ENCODE data around the gene GLB1L3. TPM values are rescaled to one million over a fixed set of nuclear protein-coding genes. Genes with fewer than 3 reads are reported as not detected.

Gene GLB1L3
- polyA plus RNA-seq, 1 experiment = not detected

DNA sequence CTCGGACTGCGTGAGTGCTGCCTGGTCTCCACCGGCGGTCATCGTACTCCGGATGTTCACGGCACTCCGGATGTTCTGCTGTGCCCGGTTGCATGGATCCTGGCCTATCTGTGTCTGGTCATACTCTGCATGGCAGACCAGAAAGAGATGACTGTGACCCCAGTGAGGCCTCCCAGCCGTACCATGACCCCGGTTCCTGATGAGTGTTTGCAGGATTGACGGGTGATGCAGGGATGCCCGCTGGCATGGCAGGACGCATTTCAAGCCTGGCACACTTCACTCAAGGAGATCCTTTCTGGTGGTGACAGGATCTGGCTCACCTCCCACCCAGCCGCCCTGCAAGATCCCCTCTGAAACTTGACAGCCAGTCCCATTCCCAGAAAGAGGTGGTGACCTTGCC, 61.9 kb downstream of the GLB1L3 start:
- Histone ChIP-seq H3K4me3 (ENCODE audit: low read depth, low read length) (no peak overlapping the region), H3K9me3 (ENCODE audit: control insufficient read depth, insufficient read depth, low read length) (peaks cover 17% of the 10 kb centered on the region), H3K27ac (ENCODE audit: low read depth, low read length) (no peak overlapping the region), H3K27me3 (ENCODE audit: control insufficient read depth, insufficient read depth, low read length) (peaks cover 4% of the 10 kb centered on the region)
- no peak for DNase-seq (ENCODE audit: low read depth, low spot score)
- ChIA-PET POLR2A (no interaction called here), CTCF (no interaction called here)
- TF ChIP-seq, protein P1, sequence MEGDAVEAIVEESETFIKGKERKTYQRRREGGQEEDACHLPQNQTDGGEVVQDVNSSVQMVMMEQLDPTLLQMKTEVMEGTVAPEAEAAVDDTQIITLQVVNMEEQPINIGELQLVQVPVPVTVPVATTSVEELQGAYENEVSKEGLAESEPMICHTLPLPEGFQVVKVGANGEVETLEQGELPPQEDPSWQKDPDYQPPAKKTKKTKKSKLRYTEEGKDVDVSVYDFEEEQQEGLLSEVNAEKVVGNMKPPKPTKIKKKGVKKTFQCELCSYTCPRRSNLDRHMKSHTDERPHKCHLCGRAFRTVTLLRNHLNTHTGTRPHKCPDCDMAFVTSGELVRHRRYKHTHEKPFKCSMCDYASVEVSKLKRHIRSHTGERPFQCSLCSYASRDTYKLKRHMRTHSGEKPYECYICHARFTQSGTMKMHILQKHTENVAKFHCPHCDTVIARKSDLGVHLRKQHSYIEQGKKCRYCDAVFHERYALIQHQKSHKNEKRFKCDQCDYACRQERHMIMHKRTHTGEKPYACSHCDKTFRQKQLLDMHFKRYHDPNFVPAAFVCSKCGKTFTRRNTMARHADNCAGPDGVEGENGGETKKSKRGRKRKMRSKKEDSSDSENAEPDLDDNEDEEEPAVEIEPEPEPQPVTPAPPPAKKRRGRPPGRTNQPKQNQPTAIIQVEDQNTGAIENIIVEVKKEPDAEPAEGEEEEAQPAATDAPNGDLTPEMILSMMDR (IDR thresholded peaks at IDR 0.05; ENCODE audit: low read depth, low read length) = no peak

DNA sequence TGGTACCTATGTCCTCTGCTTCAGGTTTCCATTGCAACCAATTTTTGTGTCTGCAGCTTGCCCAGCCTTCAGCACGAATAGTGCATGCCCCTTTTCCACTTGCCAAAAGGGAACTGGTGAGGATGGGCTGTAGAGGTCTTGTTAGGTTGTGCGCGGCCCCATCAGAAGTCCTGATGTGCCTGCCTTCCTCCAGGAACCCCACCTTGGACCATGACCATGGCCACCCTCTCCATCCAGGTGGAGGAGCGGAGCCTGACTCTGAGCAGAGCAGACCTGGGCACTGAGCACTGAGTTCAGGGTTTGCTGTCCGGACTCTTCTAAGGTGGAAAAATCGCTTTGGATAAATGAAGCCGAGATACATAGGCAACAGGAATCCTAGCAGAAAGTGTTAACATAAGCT, 62.5 kb downstream of the GLB1L3 start:
- Histone ChIP-seq H3K9me3 (ENCODE audit: control insufficient read depth, insufficient read depth, low read length) (peaks cover 17% of the 10 kb centered on the region), H3K27me3 (ENCODE audit: control insufficient read depth, insufficient read depth, low read length) (no peaks in the 10 kb centered on the region), H3K4me3 (ENCODE audit: low read depth, low read length) (no peak overlapping the region), H3K27ac (ENCODE audit: low read depth, low read length) (no peak overlapping the region)
- CTCF ChIA-PET = no interaction called here
- DNase-seq (ENCODE audit: low read depth, low spot score) = no peak
- TF ChIP-seq, protein P1 (IDR thresholded peaks at IDR 0.05; ENCODE audit: low read depth, low read length) = no peak
- POLR2A ChIA-PET = no interaction called here

DNA sequence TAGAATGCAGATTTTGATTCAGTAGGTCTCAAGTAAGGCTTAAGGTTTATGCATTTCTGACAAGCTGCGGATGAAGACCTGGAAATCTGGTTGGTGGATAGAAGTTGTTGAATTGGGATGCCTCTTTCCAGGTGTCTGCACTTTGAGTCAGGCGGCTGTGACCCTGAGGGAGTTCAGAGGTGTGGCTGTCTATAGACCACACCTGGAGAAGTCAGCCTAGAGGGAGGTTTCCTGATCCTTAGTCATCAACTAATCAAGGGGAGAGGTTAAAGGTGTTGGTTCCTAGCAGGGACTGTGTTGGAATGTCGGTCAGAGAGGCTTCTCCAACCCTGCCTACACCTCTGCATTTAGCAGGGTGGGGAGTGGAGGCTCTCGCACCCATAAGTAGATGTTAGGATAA, 63.6 kb downstream of the GLB1L3 start:
- POLR2A ChIA-PET = no interaction called here
- TF ChIP-seq, protein P1 (IDR thresholded peaks at IDR 0.05; ENCODE audit: low read depth, low read length) = no peak
- no peak overlapping the region for H3K27ac ChIP-seq (ENCODE audit: low read depth, low read length)
- DNase-seq (ENCODE audit: low read depth, low spot score) = no peak
- H3K27me3 ChIP-seq (ENCODE audit: control insufficient read depth, insufficient read depth, low read length) = no peaks in the 10 kb centered on the region
- CTCF ChIA-PET = no interaction called here
- peaks cover 17% of the 10 kb centered on the region for H3K9me3 ChIP-seq (ENCODE audit: control insufficient read depth, insufficient read depth, low read length)
- H3K4me3 ChIP-seq (ENCODE audit: low read depth, low read length) = no peak overlapping the region

DNA sequence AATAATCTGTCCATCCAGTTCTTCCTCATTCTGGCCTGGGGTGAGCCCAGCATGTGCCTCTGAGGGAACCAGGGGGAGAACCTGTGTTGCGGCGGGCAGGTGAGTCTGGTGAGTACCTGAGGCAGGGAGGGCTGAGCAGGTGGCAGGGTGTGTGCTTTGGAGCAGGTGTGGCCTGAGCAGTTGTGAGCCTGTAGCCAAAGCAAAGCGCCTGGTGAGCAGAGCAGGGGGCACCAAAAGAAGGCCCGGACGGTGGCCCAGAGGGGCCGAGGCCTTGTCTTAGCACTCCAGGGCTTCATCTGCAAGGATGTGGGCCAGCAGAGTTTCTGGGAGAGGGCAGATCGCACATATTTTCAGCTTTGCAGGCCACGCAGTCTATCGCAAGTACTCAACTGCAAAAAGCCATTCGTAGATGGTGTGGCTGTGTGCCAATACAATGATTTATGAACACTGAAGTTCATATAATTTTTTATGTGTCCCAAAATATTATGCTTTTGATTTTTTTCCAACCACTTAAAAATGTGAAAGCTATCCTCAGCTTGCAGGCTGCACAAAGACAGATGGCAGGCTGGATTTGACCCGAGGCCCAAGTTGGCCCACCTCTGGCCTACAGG, 64.3 kb downstream of the GLB1L3 start:
- POLR2A ChIA-PET = no interaction called here
- Histone ChIP-seq H3K9me3 (ENCODE audit: control insufficient read depth, insufficient read depth, low read length) (peaks cover 17% of the 10 kb centered on the region), H3K4me3 (ENCODE audit: low read depth, low read length) (no peak overlapping the region), H3K27ac (ENCODE audit: low read depth, low read length) (no peak overlapping the region), H3K27me3 (ENCODE audit: control insufficient read depth, insufficient read depth, low read length) (no peaks in the 10 kb centered on the region)
- CTCF ChIA-PET = no interaction called here
- DNase-seq (ENCODE audit: low read depth, low spot score) = no peak
- TF ChIP-seq, protein P1 (IDR thresholded peaks at IDR 0.05; ENCODE audit: low read depth, low read length) = no peak

DNA sequence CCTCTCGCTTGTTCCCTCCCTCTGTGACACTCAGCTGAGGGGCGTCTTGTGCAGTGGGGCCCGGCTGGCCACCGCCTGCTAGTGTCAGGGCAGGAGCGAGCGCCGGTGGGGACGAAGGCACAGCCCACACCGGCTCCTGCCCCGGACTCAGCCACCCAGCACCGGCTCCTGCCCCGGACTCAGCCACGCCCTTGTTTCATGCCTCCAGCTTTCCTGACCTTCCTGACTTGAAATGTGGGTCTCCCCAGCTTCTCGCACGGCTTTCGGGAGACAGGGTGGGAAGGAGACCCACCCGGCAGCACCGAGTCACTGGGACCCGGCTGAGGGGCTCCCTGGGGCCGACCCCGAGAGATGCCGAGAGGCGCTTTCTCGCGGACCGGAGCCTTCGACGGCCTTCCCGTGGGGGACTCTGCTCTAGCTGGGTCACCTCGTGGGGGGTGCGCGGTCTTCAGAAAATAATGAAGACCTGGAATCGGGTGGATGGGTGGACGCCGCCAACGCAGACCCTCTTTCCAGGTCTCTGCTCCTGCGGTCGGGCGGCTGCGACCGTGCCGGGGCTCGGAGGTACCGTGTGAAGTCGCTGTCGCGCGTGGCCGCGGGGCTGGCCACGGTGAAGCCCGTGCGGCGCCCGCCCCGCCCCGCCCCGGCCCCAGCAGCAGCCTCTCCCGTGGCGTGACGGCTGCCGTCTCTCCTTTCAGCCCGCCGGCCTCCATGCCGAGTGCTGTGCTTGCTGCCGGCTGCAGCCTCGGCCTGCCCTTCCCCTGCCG, 65.8 kb downstream of the GLB1L3 start:
- ChIA-PET CTCF (no interaction called here), POLR2A (no interaction called here)
- peaks cover 20% of the 10 kb centered on the region for H3K9me3 ChIP-seq (ENCODE audit: control insufficient read depth, insufficient read depth, low read length)
- no peak overlapping the region for H3K27ac ChIP-seq (ENCODE audit: low read depth, low read length)
- TF ChIP-seq, protein P1 (IDR thresholded peaks at IDR 0.05; ENCODE audit: low read depth, low read length) = no peak
- no peaks in the 10 kb centered on the region for H3K27me3 ChIP-seq (ENCODE audit: control insufficient read depth, insufficient read depth, low read length)
- no peak overlapping the region for H3K4me3 ChIP-seq (ENCODE audit: low read depth, low read length)
- no peak for DNase-seq (ENCODE audit: low read depth, low spot score)
